HG03060 (cell line): ENCODE data around the gene SLC35B2.
"Not testable (repeated sequence)": the region's sequence is repeated elsewhere in the genome, so short reads cannot be mapped to it uniquely, and the experiment has no call there.

Experiments used
- ATAC-seq: cut with Tn5 transposase; IDR thresholded peaks from one replicate; pipeline ENCODE4 v1.9.1; 2021; ENCODE audit warnings: low read depth, moderate number of reproducible peaks; ENCODE audit not compliant: unreplicated experiment

SLC35B2 gene

DNA sequence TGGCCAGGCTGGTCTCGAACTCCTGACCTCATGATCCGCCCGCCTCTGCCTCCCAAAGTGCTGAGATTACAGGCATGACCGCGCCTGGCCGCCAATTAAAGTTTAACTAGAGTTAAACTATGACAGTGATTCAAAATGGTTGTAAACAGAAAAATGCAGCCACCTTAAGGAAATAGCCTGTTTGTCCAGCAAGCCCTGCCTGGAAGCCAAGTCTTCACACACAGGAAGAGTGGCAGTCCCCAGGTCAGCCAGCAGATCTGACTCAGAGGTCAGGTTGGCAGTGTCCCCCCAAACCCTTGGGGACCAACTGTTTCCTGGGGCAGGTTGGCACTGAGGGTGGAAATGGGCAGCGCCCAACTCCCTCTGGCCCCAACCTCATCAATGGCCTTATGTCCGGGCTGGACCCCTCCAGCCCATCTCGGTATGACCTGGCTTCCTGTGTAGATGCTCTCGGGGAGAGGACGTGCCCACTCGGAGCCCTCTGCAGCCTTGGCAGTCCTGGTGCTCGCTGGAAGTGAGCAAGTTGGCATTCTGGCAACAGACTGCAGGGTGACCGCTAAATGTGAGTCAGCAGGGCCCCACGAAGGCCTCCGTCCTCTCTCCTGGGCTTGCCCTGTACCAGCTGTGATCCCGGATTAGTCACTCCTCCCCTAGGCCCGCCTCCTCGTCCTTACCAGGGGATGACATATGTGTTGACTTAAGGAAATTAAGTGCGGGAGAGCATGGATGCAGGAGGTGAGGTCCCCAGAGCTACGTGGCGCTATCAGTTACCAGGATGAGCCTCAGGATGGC is 20.1 kb downstream of the SLC35B2 start:
- peak; percentile 44 for ATAC-seq

DNA sequence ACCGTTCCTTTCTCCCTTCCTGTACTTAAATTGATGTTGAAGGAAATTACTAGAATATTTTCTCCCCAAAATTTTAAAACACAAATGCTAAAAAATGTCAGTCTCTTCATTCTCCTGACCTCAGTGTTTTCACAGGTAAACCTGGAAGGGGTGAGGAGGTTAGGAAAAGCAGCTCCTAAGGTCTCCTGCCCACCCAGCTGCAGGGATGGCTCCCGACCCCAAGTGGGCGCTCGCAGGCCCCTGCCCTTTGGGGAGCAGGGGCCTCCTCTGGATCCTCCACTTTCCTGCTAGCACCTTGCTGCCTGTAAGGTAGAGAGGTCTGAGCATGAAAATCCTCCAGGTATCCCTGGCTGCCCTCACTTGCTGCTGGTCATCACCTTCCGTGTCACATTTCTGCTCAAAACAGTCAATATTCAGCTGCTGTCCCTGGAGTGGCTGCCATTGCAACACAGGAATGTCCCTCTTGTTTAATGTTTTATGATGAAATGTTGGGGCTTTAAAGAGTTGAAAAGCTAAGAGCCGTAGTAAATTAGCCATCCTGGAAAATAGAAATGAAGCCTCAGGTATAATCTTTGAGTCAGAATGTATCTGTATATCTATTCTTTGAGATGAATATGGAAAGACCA is 21.3 kb downstream of the SLC35B2 start:
- no peak for ATAC-seq

DNA sequence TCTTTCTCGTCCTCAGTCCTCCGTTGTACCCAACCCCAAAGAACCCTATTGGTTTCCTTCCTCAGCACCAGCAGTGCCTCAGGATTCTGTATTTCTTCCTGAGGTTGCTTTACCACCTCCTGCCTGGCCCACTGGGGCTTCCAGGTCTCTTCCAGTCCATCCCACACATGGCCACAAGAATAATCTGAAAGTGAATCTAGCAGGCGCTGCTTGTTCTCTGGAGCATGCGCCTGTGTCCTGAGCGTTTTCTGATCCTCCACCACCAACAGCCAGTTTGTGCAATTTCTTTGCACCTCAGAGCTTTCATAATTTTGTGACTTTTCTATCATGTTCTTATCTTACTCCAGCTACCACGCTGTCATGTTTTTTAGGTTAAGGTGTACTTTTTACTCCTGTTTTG is 22.1 kb downstream of the SLC35B2 start:
- ATAC-seq, result no peak

DNA sequence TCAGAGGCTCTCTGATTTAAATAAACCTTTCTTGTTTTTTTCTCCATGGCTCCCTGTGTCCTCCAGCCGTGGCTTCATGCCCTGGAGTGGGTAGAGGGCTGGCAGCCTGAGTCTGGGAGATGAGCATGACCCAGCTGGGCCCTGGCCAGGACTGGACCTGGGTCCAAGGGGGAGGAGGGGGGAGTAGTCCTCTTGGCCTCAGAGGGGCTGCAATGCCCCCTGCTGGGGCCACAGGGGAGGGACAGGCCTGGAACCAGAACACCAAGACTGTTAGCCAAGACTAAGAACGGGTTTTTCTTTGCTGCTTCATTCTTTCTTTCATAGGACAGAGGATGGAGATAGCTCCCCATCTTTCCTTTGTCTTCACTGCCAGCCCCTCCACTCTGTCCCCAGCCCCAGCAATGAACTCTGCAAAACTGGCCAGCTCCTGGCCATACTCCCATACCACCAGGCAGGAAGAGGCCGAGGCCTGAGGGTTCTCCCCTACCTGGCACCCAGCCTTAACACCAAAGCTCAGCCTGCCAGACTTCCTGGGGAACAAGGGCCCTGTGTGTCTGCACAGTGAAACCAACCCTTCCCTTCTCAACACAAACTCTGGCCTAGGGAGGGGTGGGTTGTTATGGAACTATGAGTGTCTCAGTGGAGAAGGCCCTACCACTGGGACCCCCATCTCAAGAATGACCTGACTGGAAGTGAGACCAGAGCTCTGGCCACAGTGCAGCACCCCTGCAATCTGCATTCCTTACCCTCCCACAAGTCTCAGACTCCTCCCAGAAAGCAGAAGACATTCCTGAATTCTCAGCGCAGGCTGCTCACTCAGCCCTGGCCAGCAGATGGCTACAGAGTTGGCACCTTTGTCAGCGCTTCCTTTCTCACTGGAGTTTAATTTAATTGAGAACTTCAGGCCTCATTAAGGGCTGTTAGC is 23.0 kb downstream of the SLC35B2 start:
- ATAC-seq, result no peak

DNA sequence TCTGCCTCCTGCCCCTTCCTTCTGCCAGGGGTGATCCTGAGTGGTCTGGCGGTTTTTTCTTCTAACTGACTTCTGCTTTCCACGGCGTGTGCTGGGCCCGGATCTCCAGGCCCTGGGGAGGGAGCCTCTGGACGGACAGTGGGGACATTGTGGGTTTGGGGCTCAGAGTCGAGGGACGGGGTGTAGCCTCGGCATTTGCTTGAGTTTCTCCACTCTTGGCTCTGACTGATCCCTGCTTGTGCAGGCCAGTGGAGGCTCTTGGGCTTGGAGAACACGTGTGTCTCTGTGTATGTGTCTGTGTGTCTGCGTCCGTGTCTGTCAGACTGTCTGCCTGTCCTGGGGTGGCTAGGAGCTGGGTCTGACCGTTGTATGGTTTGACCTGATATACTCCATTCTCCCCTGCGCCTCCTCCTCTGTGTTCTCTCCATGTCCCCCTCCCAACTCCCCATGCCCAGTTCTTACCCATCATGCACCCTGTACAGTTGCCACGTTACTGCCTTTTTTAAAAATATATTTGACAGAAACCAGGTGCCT is 23.7 kb downstream of the SLC35B2 start:
- no peak for ATAC-seq

DNA sequence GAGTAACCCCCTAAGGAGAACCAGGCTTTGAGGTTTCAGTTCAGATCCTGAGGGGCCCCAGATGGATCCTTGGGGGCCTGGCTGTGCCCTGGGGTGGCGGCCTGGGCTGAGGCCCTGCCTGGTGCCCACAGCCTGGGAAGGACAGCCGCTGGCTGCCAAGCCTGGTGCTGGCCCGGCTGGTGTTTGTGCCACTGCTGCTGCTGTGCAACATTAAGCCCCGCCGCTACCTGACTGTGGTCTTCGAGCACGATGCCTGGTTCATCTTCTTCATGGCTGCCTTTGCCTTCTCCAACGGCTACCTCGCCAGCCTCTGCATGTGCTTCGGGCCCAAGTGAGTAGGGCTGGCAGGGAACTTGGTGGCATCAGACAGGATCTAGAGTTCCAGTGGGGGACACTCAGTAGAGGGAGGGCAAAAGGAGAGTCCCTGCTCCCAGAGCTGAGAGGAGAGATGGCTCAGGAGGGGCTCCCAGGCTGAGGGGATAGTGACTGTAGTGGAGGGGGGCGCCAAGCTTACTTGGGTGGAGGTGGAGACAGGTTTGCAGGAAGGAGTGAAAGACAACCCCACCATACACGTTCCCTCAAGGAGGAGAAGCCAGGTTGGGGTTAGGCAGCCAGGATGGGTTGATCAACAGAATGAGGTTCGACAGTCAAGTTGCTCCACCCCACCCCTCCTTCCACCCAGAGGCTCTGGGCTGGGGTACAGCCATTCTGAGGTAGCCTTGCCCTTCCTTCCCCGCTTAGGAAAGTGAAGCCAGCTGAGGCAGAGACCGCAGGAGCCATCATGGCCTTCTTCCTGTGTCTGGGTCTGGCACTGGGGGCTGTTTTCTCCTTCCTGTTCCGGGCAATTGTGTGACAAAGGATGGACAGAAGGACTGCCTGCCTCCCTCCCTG is 24.4 kb downstream of the SLC35B2 start:
- no peak for ATAC-seq

DNA sequence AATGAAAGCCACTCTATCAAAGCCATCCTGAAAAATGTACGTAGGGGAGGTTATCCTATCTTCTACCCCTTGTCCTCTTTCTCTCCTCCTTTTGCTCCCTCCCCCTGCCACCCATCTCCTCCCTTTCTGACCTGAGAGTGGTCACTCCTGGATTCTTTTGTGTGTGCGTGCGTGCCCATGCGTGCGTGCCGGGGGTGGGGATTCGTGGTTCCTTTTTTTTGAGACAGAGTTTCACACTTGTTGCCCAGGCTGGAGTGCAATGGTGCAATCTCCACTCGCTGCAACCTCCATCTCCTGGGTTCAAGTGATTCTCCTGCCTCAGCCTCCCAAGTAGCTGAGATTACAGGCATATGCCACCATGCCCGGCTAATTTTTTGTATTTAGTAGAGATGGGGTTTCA is 25.9 kb downstream of the SLC35B2 start:
- ATAC-seq, result not testable (repeated sequence)

DNA sequence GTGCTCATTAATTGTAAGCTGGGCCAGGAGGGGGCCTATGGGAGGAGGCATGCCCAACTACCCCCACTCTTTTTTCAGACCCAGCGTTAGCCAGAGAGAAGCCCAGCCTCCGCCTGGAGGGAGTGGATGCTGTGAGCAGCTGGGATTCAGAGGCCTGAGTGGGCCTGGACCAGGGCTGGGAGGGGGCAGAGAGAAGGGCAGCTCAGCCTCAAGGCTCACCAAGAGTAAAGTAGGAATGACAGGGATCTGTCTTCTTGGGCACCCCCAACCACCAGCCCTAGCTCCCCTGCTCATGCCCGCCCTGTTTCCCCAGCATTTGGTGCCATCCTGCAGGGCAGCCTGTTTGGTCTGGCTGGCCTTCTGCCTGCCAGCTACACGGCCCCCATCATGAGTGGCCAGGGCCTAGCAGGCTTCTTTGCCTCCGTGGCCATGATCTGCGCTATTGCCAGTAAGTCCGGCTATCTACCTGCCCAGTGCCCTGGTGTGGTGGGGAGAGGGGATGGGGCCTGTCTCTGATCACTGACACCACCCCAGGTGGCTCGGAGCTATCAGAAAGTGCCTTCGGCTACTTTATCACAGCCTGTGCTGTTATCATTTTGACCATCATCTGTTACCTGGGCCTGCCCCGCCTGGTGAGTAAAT is 27.2 kb downstream of the SLC35B2 start:
- ATAC-seq, result no peak

DNA sequence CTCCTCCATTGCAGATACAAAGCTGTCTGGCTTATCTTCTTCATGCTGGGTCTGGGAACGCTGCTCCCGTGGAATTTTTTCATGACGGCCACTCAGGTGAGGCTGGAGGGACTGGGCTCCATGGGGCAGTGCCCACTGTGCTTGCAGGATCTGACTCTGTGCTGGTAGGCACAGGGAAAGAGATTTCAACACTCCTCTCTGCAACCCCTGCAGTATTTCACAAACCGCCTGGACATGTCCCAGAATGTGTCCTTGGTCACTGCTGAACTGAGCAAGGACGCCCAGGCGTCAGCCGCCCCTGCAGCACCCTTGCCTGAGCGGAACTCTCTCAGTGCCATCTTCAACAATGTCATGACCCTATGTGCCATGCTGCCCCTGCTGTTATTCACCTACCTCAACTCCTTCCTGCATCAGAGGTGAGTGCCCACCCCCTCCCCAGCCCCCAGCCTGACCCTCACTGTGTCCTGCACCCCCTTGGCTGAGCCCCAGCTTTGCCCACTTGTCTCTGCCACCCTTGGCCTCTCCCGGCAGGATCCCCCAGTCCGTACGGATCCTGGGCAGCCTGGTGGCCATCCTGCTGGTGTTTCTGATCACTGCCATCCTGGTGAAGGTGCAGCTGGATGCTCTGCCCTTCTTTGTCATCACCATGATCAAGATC is 27.8 kb downstream of the SLC35B2 start:
- ATAC-seq, result no peak

DNA sequence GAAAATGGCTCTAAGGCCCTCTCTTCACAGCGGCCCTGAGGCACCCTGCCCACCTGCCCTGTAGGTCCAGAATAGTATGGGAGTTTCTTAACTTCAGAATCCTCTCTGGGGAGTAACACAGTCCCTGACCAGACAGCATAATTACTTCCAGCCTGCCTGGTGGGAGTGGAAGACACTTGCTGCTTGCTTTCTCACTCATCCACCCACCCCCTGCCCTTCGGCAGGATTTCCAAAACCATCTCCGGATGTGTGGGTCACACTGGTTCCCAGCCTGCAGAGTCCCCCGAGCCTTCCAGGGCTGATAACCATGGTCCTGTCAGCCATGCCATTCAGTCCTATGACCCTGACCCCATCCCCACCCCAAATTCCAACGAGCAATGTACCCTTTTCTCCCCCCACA is 28.5 kb downstream of the SLC35B2 start:
- no peak for ATAC-seq

DNA sequence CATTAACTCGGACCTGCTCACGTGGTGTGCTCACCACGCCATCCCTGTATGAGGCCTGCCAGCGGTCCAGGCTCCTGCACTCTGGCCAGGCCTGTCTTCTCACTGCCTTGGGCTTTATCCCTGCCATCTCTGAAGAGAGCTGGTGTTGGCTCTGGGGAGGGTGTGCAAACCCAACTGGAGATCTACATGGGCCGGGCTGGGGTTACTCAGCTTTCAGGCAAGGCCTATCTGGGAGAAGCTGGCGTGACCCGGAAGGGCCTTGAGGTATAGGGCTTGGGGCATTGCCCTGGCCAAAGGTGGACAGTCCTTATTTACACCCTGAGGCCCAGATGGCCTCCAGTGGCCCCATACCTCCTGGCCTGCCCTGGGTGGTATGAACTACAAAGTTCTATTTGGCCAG is 28.9 kb downstream of the SLC35B2 start:
- no peak for ATAC-seq

DNA sequence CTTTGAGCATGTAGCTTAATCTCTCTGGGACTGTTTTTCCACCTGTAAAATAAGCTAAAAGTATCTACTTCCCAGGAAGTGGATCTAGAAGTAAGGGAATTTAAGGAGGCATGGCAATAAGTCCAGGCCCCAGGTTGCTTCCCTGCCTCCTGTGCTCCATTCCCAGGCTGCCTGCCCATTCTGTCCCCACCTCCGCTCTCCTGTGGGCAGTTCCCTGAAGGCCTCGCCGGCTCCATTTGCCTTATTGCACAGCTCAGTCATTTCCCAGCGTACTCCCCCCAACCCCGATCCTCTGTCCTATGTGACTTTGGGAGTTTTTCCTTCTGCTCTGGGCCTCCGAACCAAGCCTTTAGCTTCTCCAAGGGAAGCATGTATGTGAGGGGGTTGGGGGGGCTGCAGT is 29.3 kb downstream of the SLC35B2 start:
- no peak for ATAC-seq

DNA sequence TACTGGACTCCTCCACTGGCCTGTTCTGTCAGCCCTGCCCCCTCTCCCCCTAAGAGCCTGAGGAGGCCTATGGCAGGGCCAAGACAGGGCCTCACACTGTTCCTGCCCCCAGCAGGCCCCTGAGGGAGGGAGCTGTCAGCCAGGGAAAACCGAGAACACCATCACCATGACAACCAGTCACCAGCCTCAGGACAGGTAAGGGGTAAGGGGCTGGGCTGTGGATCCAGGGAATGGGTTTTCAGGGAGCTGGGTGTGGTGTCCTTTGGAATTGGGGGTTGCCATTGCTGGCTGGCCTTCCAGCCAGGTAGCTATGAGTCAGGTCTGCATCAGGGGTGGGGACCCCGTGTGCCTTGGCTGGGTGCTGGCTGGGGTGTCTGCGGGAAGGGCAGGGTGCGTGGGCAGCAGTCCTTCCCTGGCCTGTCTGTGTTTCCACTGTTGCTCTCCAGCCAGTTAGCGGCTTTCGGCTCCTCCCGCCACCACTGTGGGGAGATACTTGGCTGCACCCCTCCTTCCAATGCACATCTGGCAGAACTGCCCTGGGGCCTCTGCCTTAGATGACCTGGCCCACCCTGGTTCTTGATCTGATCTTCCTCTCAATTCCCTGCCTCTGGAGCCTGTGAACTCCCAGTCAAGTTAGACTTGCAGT is 30.1 kb downstream of the SLC35B2 start:
- ATAC-seq, result no peak

DNA sequence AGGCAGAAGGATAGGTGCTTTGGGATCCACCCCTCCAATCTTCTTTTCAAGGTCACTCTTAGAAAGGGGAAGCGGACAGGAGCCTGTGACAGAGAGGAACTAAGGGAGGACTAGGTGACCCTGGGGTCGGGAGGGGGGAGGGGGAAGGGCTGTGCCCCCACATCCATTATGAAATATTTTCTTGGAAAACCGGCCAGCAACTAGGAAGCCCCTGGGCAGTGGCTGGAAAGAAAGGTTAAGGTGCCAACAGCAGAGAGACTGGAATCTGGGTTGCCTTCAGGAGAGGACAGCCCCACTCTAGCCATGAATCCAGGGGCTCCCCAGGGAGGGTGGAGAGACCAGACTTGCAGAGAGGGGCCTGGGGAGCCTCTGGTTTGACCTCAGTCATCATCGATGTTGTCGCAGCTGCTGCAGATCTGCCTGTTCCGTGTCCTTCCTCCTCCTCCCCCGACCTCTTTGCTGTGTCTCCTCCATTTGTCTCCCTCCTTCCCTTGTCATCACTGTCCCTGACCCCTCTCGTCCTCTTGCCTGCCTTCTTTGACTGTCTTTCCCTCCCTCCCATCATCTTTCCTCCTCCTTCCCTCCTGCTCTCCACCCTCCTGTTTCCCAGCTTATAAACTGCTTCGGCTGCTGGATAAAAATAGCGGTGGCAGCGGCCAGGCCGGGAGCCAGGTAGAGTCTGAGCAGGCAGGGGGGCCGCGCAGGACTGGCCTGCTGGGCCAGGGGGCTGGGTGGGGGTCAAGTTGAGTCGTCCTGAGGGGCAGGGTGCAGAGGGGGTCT is 30.8 kb downstream of the SLC35B2 start:
- no peak for ATAC-seq

DNA sequence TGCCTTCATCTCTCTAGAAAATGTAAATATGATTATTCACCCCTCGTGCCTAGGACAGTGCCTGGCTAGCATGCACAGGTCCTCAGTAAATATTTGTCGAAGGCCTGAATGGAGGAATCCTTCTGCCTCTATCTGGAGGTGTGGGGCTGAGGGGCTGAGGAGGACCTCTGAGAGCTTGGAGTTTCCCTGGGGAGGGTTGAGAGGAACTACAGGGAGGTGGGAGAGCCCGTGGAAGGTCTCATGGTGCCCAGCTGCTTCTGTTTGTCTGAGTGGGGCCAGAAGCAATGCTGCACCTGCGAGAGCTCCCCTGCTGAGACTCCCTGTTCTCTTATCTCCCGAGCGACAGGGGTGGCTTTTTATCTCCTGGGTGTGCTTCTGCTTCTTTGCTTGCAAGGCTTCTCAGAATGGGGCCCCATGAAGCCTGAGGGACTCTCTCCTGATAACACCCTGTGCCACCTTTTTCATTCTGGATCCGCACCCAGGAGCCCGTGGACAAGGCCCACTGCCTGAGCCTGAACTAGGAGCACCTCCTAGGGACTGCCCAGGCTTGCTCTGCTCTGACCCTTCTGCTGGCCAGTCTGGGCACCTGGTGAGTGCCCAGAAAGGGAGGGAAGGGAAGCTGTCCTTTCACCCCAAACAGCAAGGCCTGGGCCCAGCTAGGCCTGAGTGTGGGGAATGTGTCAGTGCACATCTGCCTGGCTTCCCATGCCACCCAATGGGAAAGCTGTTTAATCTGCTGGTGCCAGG is 31.6 kb downstream of the SLC35B2 start:
- ATAC-seq, result no peak

DNA sequence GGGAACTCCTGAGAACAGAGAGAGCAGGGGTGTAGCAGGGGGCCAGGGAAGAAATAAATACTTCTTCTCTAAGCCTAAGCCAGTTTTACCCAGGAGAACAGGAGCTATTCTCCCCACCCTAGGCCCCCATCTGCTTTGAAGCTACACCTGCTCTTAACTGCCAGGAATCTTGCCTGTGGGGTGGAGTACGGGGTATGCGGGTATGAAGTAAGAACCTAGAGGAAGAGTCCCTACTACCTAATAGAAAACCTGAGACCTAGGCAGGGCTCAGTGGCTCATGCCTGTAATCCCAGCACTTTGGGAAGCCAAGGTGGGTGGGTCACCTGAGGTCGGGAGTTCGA is 32.4 kb downstream of the SLC35B2 start:
- no peak for ATAC-seq
